Astrocyte (in vitro differentiated cells and primary cell): ENCODE measurements around the gene RFTN1. TPM values are rescaled to one million over a fixed set of nuclear protein-coding genes. Genes with fewer than 3 reads are reported as not detected.

ENCODE experiments used
- DNase-seq: peaks from one replicate; pipeline ENCODE4 v3.0.0-alpha.2; 2010; ENCODE audit warnings: low read depth
- FAIRE-seq: peaks from 2 replicates; lab custom pipeline; 2011; peaks lifted over from hg19 to GRCh38; lab: Jason Lieb, UNC
- H2AFZ ChIP-seq: 2 replicates; pipeline ENCODE4 v1.6.0; 2012; ENCODE audit warnings: low read depth, low read length, inconsistent platforms
- H3K27ac ChIP-seq: 2 replicates; pipeline ENCODE4 v1.5.1; 2011; ENCODE audit warnings: low read depth, low read length, inconsistent platforms
- H3K27me3 ChIP-seq: 2 replicates; pipeline ENCODE4 v1.6.0; 2011; ENCODE audit warnings: low read length, inconsistent platforms; ENCODE audit not compliant: insufficient read depth
- H3K36me3 ChIP-seq: 2 replicates; pipeline ENCODE4 v1.5.1; 2011; ENCODE audit warnings: low read length, inconsistent platforms; ENCODE audit not compliant: insufficient read depth
- H3K4me1 ChIP-seq: 2 replicates; pipeline ENCODE4 v1.5.1; 2011; ENCODE audit warnings: low read length, inconsistent platforms; ENCODE audit not compliant: insufficient read depth
- H3K4me2 ChIP-seq: 2 replicates; pipeline ENCODE4 v1.6.0; 2012; ENCODE audit warnings: low read length, inconsistent platforms
- H3K4me3 ChIP-seq: 2 replicates; pipeline ENCODE4 v1.5.1; 2011; ENCODE audit warnings: low read depth, mild to moderate bottlenecking, low read length, inconsistent platforms; ENCODE audit not compliant: insufficient read depth
- H3K79me2 ChIP-seq: 2 replicates; pipeline ENCODE4 v1.6.0; 2012; ENCODE audit warnings: mild to moderate bottlenecking, low read length, inconsistent platforms; ENCODE audit not compliant: insufficient read depth
- H3K9ac ChIP-seq: 2 replicates; pipeline ENCODE4 v1.6.0; 2012; ENCODE audit warnings: mild to moderate bottlenecking, low read length, inconsistent platforms
- H3K9me3 ChIP-seq: 2 replicates; pipeline ENCODE4 v1.5.1; 2012; ENCODE audit warnings: low read depth, mild to moderate bottlenecking, low read length, inconsistent platforms; ENCODE audit not compliant: insufficient read depth
- H4K20me1 ChIP-seq: 2 replicates; pipeline ENCODE4 v1.6.0; 2012; ENCODE audit warnings: low read length, inconsistent platforms; ENCODE audit not compliant: insufficient read depth
- H3K27ac Mint-ChIP-seq: one replicate; pipeline ENCODE4 v1.8.0; 2021; ENCODE audit warnings: mild to moderate bottlenecking, mixed read lengths; ENCODE audit not compliant: unreplicated experiment
- H3K27me3 Mint-ChIP-seq: one replicate; pipeline ENCODE4 v1.8.0; 2021; ENCODE audit warnings: low read depth, mixed read lengths; ENCODE audit not compliant: unreplicated experiment
- H3K36me3 Mint-ChIP-seq: one replicate; pipeline ENCODE4 v1.8.0; 2021; ENCODE audit warnings: low read depth, mixed read lengths; ENCODE audit not compliant: unreplicated experiment
- H3K4me1 Mint-ChIP-seq: one replicate; pipeline ENCODE4 v1.8.0; 2021; ENCODE audit warnings: low read depth, mixed read lengths; ENCODE audit not compliant: unreplicated experiment
- H3K4me3 Mint-ChIP-seq: one replicate; pipeline ENCODE4 v1.8.0; 2021; ENCODE audit warnings: mild to moderate bottlenecking, moderate library complexity, mixed read lengths; ENCODE audit not compliant: unreplicated experiment
- H3K9me3 Mint-ChIP-seq: one replicate; pipeline ENCODE4 v1.8.0; 2021; ENCODE audit warnings: mild to moderate bottlenecking, mixed read lengths; ENCODE audit not compliant: unreplicated experiment
- CTCF ChIP-seq: IDR thresholded peaks from 2 replicates; pipeline ENCODE4 v1.5.1; 2011; ENCODE audit warnings: low read depth, mild to moderate bottlenecking, inconsistent platforms, low read length, moderate library complexity; ENCODE audit not compliant: insufficient read depth
- EZH2 ChIP-seq: IDR thresholded peaks from 2 replicates; pipeline ENCODE4 v1.6.1; 2012; ENCODE audit warnings: mild to moderate bottlenecking, low read length, inconsistent platforms; ENCODE audit not compliant: insufficient read depth
- total RNA-seq: library from RNA; stranded (reverse); gene quantifications from 2 replicates; pipeline ENCODE4 v1.2.1, GENCODE V29; 2021

The RFTN1 gene
- total RNA-seq, 1 donor from 2014 or later: 49.5 TPM

- no peak overlapping the region for H3K9ac ChIP-seq
- peaks cover 12% of the 10 kb centered on the region for H3K9me3 Mint-ChIP-seq
- no peaks in the 10 kb centered on the region for H3K27me3 ChIP-seq
Measured at GRCh38 chr3:16522834-16523233, 9.3 kb upstream of the RFTN1 start.

GRCh38 chr3:16520970-16521881 lies 7.7 kb upstream of the RFTN1 start:
- H3K27me3 ChIP-seq: no peaks in the 10 kb centered on the region
- Mint-ChIP-seq H3K27ac (no peak overlapping the region), H3K9me3 (peaks cover 12% of the 10 kb centered on the region), H3K36me3 (peaks cover 2% of the 10 kb centered on the region), H3K4me3 (no peak overlapping the region), H3K4me1 (peaks cover 11% of the 10 kb centered on the region), H3K27me3 (peaks cover 12% of the 10 kb centered on the region)
- no peaks in the 10 kb centered on the region for H3K36me3 ChIP-seq
- H3K9me3 ChIP-seq: peaks cover 9% of the 10 kb centered on the region
- H3K4me3 ChIP-seq: no peak overlapping the region
- H4K20me1 ChIP-seq: no peaks in the 10 kb centered on the region
- DNase-seq (no peak), FAIRE-seq (no peak)
- no peak overlapping the region for H3K4me2 ChIP-seq
- H3K79me2 ChIP-seq: no peaks in the 10 kb centered on the region
- no peak overlapping the region for H2AFZ ChIP-seq
- H3K9ac ChIP-seq: no peak overlapping the region
- no peak for TF ChIP-seq CTCF
- TF ChIP-seq EZH2: no peak
- no peaks in the 10 kb centered on the region for H3K4me1 ChIP-seq
- no peak overlapping the region for H3K27ac ChIP-seq

More at GRCh38 chr3:16522834-16523233, 9.3 kb upstream of the RFTN1 start:
- Mint-ChIP-seq H3K4me3 (no peak overlapping the region), H3K4me1 (peaks cover 4% of the 10 kb centered on the region), H3K36me3 (peaks cover 2% of the 10 kb centered on the region), H3K27ac (no peak overlapping the region), H3K27me3 (peaks cover 12% of the 10 kb centered on the region)
- DNase-seq: no peak
- no peak for FAIRE-seq
- peaks cover 9% of the 10 kb centered on the region for H3K9me3 ChIP-seq
- H2AFZ ChIP-seq: no peak overlapping the region
- no peak for TF ChIP-seq CTCF
- no peak for TF ChIP-seq EZH2
- H3K4me2 ChIP-seq: no peak overlapping the region
- H3K27ac ChIP-seq: no peak overlapping the region
- H3K4me3 ChIP-seq: no peak overlapping the region
- H3K4me1 ChIP-seq: no peaks in the 10 kb centered on the region
- H3K79me2 ChIP-seq: no peaks in the 10 kb centered on the region
- H3K36me3 ChIP-seq: no peaks in the 10 kb centered on the region
- no peaks in the 10 kb centered on the region for H4K20me1 ChIP-seq
